Measurements from ENCODE around the gene ISCA2. TPM values are rescaled to one million over a fixed set of nuclear protein-coding genes. Genes with fewer than 3 reads are reported as not detected.
"Not testable (repeated sequence)": the region's sequence is repeated elsewhere in the genome, so short reads cannot be mapped to it uniquely, and the experiment has no call there.

The ISCA2 gene
- total RNA-seq, 2 donors from 2014 or later: 40.5 to 58.1 TPM

GRCh38 chr14:74532246-74532645, 38.7 kb downstream of the ISCA2 start:
- no peak overlapping the region for H3K27ac Mint-ChIP-seq
- DNase-seq: no peak
- H3K36me3 Mint-ChIP-seq (ENCODE audit: low read depth): no peaks in the 10 kb centered on the region
- Histone ChIP-seq H3K4me3 (ENCODE audit: low read length) (no peak overlapping the region), H3K9me3 (ENCODE audit: control insufficient read depth, low read length) (no peaks in the 10 kb centered on the region), H3K36me3 (ENCODE audit: control insufficient read depth, insufficient read depth, low read length) (no peaks in the 10 kb centered on the region), H3K27ac (ENCODE audit: low read depth, low read length) (no peak overlapping the region), H3K4me1 (ENCODE audit: control insufficient read depth, insufficient read depth, low read length) (no peaks in the 10 kb centered on the region), H3K27me3 (ENCODE audit: control insufficient read depth, insufficient read depth, low read length, poor library complexity, severe bottlenecking) (no peaks in the 10 kb centered on the region), H3K9ac (ENCODE audit: extremely low read depth, low read length, poor library complexity, severe bottlenecking) (no peak overlapping the region)
- WGBS, 2 experiments (ENCODE audit: insufficient coverage in 1 of 2, insufficient read length in 1 of 2): 90 to 95% methylated on average over 9 to 10 of the region's 10 CpGs
- no peaks in the 10 kb centered on the region for H3K9me3 Mint-ChIP-seq
- peaks cover 1% of the 10 kb centered on the region for H3K4me1 Mint-ChIP-seq
- H3K27me3 Mint-ChIP-seq (ENCODE audit: insufficient read depth): no peaks in the 10 kb centered on the region
- no peak overlapping the region for H3K4me3 Mint-ChIP-seq
- no peak for TF ChIP-seq CTCF (conservative IDR thresholded peaks at IDR 0.05)

- H3K9me3 ChIP-seq (ENCODE audit: control insufficient read depth, low read length): no peaks in the 10 kb centered on the region
- no peak overlapping the region for H3K27ac ChIP-seq (ENCODE audit: low read depth, low read length)
- H3K4me1 Mint-ChIP-seq: no peaks in the 10 kb centered on the region
- no peak overlapping the region for H3K4me3 ChIP-seq (ENCODE audit: low read length)
- H3K27me3 ChIP-seq (ENCODE audit: control insufficient read depth, insufficient read depth, low read length, poor library complexity, severe bottlenecking): no peaks in the 10 kb centered on the region
- H3K4me1 ChIP-seq (ENCODE audit: control insufficient read depth, insufficient read depth, low read length): no peaks in the 10 kb centered on the region
- H3K27ac Mint-ChIP-seq: no peak overlapping the region
- H3K9me3 Mint-ChIP-seq: no peaks in the 10 kb centered on the region
- no peaks in the 10 kb centered on the region for H3K36me3 ChIP-seq (ENCODE audit: control insufficient read depth, insufficient read depth, low read length)
- no peak for DNase-seq
- H3K4me3 Mint-ChIP-seq: no peak overlapping the region
- WGBS, 2 experiments (ENCODE audit: insufficient coverage in 1 of 2, insufficient read length in 1 of 2): 90 to 93% methylated on average over 6 to 7 of the region's 7 CpGs
- H3K9ac ChIP-seq (ENCODE audit: extremely low read depth, low read length, poor library complexity, severe bottlenecking): no peak overlapping the region
- H3K36me3 Mint-ChIP-seq (ENCODE audit: low read depth): no peaks in the 10 kb centered on the region
- H3K27me3 Mint-ChIP-seq (ENCODE audit: insufficient read depth): no peaks in the 10 kb centered on the region
- TF ChIP-seq CTCF (conservative IDR thresholded peaks at IDR 0.05): no peak
Measured at GRCh38 chr14:74533576-74533975, 40.0 kb downstream of the ISCA2 start.

DNA sequence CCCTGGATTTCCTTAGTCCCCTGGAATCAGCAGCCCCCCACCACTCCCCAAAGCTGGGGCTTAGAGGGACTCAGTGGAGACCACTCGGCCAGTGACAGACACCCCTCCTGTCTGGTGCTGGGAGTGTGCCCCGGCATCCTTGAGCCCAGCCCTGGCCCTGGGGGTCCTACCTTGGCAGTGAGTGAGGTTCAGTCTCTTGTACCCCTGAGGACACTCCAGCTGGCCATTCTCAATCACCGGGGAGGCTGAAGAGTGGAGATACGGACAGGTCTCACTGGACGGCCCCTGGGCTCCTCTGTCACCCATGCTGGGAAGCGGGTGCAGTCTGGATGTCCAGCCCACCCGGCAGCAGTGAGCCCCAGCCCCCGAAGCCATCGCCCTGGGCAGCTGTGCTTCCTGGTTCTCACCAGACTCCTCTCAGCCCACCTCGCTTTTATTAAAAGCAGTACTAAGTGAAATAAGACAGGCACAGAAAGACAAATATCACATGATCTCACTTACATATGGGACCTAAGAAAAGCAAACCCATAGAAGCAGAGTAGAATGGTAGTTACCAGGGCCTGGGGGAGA, 42.3 kb downstream of the ISCA2 start:
- Mint-ChIP-seq H3K27me3 (ENCODE audit: insufficient read depth) (no peaks in the 10 kb centered on the region), H3K4me3 (no peak overlapping the region), H3K4me1 (no peaks in the 10 kb centered on the region), H3K9me3 (no peaks in the 10 kb centered on the region), H3K36me3 (ENCODE audit: low read depth) (no peaks in the 10 kb centered on the region), H3K27ac (no peak overlapping the region)
- Histone ChIP-seq H3K36me3 (ENCODE audit: control insufficient read depth, insufficient read depth, low read length) (no peaks in the 10 kb centered on the region), H3K4me1 (ENCODE audit: control insufficient read depth, insufficient read depth, low read length) (no peaks in the 10 kb centered on the region), H3K9me3 (ENCODE audit: control insufficient read depth, low read length) (no peaks in the 10 kb centered on the region), H3K9ac (ENCODE audit: extremely low read depth, low read length, poor library complexity, severe bottlenecking) (no peak overlapping the region), H3K27ac (ENCODE audit: low read depth, low read length) (no peak overlapping the region), H3K4me3 (ENCODE audit: low read length) (no peak overlapping the region), H3K27me3 (ENCODE audit: control insufficient read depth, insufficient read depth, low read length, poor library complexity, severe bottlenecking) (no peaks in the 10 kb centered on the region)
- no peak for DNase-seq
- 84 to 91% methylated on average over 7 to 10 of the region's 10 CpGs for WGBS, 2 experiments (ENCODE audit: insufficient coverage in 1 of 2, insufficient read length in 1 of 2)
- no peak for TF ChIP-seq CTCF (conservative IDR thresholded peaks at IDR 0.05)

GRCh38 chr14:74536336-74536735, 42.8 kb downstream of the ISCA2 start:
- not testable (repeated sequence) for H3K4me3 Mint-ChIP-seq; H3K27me3 ChIP-seq (ENCODE audit: control insufficient read depth, insufficient read depth, low read length, poor library complexity, severe bottlenecking); H3K27ac ChIP-seq (ENCODE audit: low read depth, low read length); H3K4me1 ChIP-seq (ENCODE audit: control insufficient read depth, insufficient read depth, low read length); DNase-seq; H3K4me3 ChIP-seq (ENCODE audit: low read length); H3K9me3 ChIP-seq (ENCODE audit: control insufficient read depth, low read length); H3K36me3 Mint-ChIP-seq (ENCODE audit: low read depth); H3K9me3 Mint-ChIP-seq; H3K36me3 ChIP-seq (ENCODE audit: control insufficient read depth, insufficient read depth, low read length); H3K27ac Mint-ChIP-seq; H3K4me1 Mint-ChIP-seq; H3K9ac ChIP-seq (ENCODE audit: extremely low read depth, low read length, poor library complexity, severe bottlenecking); H3K27me3 Mint-ChIP-seq (ENCODE audit: insufficient read depth)
- 87 to 88% methylated on average over 3 of the region's 3 CpGs for WGBS, 2 experiments (ENCODE audit: insufficient coverage in 1 of 2, insufficient read length in 1 of 2)

All from endodermal cell (in vitro differentiated cells).